T-helper 2 cell treated with Interferon-gamma antibody and Interleukin-4, amounts not matched to agents 100 ng/mL and 5 ng/mL, for 36 hours (primary cell): ENCODE results near the gene CMTR1. TPM values are rescaled to one million over a fixed set of nuclear protein-coding genes. Genes with fewer than 3 reads are reported as not detected.

Source experiments
- intact Hi-C: fragments of 100-400 bp; cut with micrococcal nuclease; formaldehyde crosslinking; loops from one replicate; pipeline ENCODE4 v1.15.1; 2023
- total RNA-seq: library from RNA; stranded (reverse); gene quantifications from 2 replicates; pipeline ENCODE4 v1.2.3, GENCODE V29; 2022

CMTR1 gene
- total RNA-seq, 1 donor from 2014 or later, result 69.4 TPM

DNA sequence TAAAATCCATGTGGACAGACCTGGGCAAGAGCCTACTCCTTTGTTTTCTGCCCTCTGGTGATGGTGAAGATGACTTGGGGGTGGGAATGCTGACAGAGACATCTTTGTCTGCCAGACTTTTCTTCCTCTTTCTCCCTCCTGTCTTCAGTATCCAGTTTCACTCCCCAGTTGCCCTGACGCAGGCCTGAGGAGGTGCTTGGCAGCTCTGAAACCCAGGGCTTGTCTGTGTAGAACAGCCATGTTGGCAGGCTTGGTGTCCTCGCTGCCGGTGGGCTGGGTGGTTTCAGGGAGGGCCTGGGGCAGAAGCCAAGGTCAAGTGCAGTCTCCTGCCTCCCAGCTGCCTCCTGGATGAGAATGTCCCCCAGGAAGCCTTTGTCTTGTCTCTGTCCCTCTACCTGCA, 44.2 kb downstream of the CMTR1 start:
- intact Hi-C loops, result no loop called here

DNA sequence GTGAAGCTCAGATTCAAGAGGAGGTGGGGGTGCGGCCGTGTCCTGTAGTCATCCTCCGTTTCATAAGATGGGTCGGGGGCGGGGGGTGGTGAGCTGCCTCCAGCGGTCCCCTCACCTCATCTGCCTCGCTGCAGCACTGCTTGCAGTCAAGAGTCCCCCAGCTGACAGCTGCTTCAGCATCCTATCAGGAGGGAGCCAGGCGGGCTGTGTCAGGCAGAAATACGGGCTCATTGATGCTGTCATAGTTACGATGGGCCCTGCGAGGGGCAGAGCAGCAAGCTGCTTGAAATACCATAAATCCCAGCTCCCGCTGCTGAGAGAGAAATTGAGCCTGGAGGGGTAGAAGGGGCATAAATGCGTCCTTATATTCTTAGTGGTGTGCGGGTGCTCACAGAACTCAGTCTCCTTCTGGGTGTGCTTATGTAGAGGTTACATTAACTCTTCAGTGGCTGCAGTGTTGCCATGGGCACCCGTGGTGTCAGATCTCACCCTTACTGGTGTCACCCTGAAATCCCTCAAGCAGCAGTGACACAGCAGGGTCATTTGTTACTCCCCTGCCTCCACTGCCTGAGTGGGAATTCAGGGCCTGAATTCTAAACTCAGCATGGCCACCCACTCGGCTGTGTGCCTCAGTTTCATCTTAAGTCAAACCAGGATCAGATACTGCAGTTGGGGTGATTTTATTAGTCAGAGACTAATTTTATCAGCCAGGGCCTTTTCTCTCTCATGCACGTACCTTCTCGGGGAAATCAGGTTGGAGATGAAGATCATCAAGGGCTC, 44.8 kb downstream of the CMTR1 start:
- intact Hi-C loops, result no loop called here

DNA sequence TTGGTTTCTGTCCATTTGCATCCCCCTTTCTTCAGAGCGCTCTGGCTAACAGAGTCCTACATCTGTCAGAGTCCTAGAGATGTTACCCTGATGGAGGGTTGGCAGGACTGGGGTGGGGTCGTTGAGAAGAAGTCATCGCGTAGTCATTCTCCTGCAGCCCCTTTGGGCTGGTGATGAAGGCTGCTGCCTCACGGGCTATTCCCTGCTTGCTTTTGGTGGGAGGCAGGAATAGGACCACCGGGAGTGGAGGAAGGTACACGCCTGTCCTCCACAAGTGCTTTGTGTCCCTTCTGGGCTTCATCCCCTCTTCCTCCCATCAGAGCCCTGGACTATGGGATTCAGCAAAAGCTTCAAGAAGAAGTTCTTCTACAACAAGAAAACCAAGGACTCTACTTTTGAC, 45.8 kb downstream of the CMTR1 start:
- intact Hi-C loops, result no loop called here

DNA sequence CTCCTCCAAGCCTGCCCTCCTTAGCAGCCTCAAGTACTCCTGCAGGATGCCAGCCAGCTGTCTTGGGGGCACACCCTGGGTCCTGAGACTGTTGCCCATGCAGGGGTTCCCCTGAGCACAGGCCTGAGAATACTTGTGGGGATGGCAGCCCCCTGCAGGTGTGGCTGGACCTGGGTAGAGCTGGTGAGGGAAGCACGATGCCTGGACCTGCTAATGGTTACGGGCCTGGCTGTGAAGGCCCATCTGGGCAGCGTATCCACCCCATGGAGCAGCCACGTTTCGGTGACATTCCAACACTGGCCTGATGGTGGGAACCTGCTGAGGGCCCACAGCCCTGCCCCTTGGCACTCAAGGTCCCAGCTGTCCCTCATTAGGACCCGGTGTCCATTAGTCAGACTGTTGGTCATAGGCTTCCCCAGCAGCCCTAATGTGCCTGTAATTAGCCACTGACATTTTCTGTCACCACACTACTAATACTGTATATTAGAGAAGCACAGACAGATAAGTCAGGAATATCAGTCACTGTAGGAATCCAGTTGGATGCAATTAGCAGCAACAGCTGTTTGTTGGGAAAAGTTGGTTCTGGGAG, 46.3 kb downstream of the CMTR1 start:
- intact Hi-C loops, result no loop called here

DNA sequence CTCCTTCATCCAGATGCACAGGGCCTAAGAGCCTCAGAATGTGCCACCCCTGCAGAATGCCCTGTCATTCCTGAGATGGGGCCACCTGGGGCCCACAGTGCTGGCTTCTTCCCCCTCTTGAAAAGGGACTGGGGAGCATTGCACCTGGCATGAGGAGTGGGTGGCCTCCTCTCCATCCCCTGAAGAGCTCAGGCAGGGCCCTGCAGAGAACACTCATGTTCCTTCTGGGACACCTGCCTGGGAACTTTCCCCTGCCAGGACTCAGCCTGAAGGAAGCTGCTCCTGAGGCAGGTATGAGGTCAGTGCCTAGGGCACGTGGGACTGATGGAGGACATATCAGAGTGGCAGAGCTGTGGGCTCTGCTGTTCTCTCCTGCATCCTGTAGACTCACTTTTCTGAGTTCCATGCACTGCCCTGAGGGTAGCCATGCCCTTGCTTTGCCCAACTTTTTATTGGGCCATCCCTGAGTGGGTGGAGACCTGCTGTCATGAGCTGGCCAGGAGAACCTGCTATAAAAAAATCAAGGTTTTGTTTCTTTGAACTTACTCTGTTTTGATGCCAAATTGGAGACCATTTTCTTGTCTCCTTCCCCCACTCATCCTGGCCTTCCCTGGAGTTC, 47.2 kb downstream of the CMTR1 start:
- intact Hi-C loops, result no loop called here

DNA sequence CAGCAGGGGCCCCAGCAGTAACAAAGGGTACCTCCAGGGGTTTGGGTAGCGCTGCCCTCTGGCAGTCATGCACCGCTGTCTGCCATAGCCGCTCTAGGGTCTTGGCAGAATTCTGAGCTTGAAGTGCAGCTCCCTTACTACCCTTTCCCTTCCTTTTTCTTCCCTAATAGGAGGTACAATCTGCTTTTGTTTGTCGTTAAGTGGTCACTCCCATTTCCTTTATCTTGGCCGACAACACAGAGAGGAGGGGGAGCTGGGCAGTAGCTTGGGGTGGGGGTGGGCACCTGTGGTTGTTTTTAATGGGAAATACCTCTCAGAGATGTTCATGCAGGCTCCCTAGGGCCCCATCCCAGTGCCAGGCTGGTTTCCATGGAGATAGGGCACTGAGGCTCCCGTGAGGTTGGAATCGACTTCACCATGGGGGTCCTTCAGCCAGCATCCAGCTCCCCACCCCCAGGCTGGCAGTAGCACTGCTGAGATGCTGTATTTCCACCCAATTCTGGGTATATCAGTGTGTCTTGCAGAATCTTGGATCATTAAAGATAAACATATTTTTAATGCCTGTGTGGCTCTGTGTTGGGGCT, 48.0 kb downstream of the CMTR1 start:
- intact Hi-C loops, result no loop called here

DNA sequence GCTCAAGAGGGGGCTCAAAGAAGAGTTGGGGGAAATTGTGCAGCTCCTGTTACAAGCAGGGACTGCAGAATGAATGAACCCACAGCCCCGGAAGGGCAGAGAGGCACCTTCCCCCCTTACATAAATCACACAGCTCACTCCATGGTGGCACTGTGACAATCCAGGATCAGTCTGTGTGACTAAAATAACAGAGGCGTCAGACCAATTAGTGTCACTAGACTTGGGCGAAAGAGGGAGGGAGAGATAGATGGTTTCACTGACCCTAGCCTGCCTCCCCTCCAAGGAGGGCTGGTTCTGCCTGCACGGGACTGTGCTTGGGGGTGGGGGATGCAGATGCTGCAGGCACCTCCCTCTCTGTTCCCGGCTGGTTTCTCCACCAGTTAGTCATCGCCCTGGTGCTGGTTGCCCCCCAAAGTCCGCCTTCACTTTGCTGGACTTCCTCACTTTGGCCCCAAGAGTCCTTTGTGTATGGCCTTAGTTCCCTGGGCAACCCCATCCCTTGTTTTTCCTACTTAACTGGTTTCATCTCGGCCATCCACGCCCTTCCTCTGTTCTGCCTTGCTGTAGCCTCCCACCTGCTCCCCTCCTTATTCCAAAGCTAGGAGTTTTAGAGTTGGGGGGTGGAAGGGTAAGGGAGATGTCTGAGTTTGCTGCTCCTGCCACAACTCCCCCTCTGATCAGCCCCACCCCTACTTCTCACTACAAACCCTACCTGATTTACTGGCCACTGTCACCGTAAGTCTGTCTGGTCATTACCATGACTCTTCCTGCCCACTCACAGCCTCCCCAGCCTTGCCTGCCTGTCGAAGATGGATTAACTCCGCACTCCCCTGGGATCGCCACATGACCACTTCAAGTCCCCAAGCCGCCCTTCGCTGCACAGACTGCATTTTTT, 48.9 kb downstream of the CMTR1 start:
- intact Hi-C loops, result no loop called here

DNA sequence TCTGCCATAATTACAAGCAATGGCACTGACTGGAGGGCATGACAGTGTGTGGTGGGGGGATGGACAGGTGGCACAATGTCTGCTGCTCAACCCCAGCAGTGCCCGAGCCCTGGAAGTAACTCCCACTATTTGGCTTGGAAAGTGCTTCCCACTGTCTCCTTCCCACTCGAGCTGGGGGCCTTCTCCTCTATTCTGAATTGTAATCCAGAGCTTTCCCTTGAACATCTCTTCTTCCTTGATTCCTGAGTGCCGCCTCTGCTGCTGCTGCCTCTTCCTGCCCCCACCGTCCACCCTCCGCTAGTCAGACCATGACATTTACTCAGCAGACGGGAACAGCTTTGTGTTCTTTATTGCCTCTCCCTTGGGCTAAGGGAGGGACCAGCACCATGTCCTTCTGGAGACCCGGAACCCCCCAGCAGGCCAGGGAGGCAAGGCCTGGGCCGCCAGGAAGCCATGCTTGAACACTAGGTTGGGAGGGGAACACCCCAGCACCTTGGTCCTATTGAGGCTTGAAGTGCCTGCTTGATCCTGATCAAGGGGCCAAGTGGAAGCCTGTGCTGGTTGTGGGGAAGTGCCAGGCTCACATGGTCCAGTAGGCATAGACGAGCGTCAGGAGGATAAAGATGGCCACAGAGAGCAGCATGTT, 49.7 kb downstream of the CMTR1 start:
- intact Hi-C loops, result no loop called here

DNA sequence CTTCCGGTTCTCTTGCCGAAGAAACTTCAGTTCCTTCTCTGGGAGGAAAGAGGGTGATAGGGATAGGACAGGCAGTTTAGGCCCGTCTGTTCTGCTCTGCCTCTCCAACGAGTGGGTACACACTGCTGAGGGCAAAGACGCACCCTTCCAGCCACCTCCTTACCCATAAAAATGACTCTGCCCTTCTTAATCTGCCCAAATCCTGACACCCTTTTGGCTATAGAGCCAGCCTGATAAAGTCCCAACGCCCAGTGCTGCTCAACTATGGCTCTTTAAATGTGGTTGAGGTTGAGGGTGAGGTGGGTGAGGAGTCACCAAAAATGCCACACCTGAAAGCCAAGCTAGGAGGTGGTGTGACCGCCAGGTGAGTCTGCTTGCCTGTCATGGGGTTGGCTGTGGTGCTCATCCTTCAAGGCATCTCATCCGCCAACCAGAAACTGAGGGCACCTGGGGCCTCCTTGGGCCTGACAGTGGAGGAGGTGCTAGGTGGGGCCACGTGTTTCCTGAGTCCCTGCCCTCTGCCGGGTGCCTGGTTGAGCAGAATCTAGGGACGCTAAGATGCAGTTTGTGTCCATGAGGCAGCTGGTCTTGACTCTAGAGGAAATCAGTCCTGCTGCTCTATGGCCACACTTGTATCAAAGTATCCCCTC, 50.4 kb downstream of the CMTR1 start:
- intact Hi-C loops, result no loop called here

DNA sequence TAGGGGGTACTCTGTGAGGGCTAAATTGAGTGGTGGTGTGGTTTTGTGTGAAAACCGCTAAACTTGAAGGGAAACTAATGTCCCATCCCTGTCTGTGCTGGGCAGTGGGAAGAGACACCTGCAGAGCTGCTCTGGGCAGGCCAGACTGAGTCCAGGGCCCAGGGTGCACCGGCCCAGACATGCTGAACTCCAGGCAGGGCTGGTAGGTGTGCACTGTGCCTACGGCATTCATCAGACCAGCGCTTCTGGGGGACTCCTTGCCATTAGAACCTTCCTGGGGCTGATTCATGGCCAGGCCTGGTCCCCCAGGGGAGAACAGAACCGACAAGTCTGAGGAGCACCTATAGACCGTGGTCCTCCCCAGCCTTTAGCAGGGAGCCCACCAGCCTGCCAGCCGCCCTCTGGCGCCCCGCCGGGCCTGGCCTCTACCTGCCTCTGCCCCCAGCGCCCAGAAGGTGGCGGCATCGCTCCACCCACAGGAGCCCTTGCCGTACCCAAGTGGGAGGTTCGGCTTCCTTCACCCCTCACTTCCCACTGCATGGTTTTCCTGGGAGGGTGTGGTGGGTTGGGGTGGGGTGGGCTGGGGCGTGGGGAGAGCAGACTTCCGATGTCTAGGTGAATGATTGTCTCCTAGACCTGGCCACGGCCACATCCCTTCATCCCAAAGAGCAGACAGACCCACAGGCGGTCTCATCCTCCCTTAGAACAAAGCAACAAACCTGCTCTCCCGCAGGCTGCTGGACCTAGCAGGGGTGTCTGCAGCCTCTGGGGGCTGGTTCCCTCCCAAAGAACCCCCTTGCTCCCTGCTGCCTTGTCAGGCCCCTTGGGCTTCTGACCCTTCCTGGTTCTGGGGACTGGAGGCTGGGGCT, 51.1 kb downstream of the CMTR1 start:
- intact Hi-C loops, result loop anchor here (1.0 kb wide), 3 partner anchors 18 to 208 kb away; no protein-coding TSS in a partner anchor

DNA sequence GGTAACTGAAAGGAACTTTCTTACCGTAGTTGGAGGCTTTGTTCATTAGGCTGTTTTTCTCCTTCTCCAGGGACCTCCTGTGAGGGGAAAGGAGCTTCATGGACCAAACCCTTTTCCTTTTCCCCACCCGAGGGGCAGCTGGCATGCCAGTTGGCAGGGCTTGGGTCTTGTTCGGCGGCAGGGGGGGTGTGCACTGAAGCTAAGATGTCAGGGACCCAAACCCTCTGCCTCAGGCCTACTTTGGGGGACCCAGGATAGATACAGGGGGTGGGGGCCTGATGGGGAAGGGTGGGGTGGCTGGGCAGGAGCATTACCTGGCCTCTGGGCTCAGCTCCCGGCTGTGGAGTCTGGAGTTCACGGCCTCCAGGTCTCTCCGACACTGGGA, 51.8 kb downstream of the CMTR1 start:
- intact Hi-C loops, result loop anchor here (1.0 kb wide), 3 partner anchors 18 to 208 kb away; no protein-coding TSS in a partner anchor

DNA sequence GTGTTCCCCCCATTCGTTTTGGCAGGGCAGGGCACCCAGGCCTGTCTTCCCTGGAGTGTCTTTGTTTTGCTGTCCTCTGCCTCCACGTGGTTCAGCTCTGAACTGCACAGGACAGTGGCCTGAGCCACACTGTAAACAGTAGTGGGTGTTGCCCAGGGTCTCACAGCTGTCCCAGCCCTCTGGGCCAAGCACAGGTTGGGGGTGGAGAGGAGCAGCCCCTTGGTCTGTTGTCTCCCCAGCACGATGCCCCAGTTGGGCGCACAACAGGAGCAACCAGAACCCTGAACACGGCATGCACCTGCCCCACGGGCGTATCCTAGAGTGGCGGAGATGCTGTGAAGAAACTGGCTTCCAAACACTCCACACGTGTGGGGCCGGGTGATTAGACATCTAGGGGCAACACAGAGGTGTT, 52.3 kb downstream of the CMTR1 start:
- intact Hi-C loops, result no loop called here

DNA sequence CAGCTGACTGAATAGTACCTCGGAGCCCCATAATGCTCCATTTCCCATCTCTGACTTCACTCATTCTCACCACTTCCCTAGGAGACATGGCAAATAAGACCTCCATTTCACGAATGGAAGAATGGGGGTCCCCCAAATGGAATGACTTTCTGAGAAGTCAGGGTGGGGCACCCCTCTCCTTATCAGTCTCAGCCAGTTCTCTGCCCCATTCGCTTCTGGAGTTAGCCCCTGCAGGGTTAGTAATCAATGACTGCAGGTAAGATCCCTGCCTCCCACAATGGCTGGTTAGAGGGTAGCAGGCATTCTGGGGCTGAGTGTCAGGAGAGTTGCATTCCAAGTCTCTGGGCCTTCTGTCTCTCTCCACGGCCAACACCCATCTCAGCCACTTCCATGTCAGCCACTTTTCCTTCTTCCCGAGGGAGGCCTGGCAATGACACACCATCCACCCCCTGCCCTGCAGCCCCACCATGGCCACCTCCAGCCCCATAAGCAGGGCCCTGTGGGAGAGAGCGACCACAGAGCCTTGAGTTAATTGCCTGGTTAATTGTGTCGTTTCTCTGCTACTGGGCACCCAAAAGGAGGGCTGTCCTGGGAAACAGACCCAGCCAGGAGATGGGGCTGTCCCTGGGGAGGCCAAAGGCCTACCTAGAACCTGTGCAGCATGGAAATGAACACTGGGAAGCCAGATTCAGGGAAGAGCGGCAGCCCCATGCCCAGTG, 53.3 kb downstream of the CMTR1 start:
- intact Hi-C loops, result no loop called here

DNA sequence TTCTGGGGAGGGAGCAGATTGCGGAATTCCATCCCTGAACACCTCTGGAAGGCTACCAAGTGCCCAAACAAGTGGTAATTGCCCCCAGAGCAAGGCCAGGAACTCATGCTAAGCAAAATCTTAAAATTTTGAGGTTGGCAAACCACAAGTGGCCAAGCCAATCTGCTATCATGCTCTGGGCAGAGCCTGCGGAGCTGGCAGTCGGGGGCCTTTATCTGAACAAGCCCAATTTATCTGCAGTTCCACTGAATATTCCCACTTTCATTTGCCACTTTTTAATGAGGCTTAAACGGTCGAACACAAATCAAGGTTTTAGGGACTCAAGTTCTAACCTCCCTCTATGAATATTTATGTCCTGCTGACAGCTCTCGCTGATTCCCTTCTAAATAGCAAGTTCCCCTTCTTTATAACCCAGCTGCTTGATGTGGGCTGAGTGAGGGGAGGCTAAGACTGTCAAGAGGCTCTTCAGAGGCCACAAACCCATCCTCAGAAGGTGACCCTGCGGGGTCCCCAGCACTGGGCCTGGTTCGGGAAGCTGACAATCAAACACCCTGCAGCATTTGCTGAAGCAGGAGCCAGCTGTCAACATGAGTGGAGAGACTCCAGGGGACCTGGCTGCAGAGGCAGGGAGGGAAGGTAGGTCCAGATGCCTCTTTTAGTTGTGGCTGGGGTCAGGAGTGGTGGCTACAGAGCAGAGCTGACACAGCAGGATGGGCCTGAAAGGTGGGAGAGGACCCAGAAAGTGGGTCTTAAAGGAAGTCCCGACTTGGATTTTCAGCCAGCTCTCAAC, 54.8 kb downstream of the CMTR1 start:
- intact Hi-C loops, result no loop called here

DNA sequence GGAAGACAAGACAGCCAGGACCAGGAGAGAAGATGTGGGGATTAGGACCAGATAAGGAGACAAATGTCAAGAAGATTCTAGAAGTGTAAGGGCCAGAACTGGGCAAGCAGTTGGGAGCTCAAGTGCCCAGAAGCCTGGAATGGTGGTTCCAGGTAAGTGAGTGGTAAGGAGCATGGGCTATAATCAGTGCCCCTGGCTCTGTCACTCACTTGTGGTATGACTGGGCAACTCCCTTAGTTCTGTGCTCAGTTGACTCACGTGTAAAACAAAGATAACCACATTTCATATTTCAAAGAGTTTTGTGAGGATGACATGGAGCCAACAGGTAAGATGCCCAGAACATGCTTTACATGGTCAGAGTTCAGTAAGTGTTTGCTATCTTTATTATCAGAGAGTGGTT, 55.5 kb downstream of the CMTR1 start:
- intact Hi-C loops, result no loop called here

DNA sequence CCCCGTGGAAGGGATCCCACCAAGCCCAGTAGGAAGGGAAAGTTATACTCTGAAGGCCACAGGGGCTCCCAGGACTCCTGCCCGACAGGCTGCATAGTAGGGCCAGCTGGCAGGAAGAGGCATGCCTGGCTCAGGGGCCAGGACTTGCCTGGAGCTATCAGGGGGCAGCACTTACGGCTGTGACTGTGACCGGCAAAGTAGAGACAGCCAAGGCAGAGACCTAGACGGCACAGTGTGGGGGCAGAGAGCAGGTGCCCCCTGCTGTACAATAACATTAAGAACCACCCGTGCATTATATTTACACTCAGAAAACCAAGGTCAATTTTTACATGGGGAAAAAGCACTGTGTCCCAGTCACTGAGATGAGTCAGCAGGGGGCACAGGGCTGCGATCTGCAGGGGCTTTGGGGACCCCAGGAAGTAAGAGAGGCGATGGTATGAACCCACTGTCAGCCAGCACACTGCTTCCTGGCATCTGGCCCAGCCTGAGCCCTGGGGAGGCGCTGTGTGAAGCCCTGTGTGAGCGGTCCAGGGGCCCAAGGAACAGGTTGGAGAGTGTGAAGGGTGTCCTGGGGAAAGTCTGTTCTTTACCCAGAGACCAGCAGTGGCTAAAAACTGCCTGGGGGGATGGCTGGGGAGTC, 56.8 kb downstream of the CMTR1 start:
- intact Hi-C loops, result no loop called here

DNA sequence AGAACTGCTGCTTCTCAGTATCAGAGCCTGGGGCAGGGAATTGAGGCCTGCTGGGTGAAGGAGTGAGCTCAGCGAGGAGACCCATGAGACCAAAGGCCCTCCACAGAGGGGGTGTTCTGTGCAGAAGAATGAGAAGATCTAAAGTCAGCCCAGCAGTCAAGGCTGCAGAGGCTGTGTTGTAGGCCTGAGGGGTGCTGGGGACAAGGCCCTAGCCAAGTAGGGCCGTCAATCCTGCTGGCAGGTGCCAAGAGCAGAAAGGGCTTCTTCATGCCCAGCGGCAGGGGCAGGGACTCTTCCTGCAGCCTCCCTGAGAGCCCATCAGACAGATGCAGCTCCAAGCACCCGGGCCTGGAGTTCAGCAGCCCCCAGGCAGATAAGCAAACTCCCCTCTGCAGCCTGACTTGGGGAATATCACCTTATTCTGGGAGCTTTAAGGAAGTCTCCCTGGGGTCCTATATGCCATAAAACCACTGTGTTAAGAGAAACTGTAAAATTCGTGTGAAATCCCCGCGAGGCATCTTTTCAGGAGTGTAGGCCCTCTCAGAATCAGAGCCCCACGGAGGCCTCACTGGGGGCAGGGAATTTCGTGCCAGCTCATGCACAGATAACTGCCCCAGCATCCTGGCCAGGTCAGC, 57.6 kb downstream of the CMTR1 start:
- intact Hi-C loops, result no loop called here
